Caco-2 (cell line): Measurements from ENCODE around the gene OR2T35. TPM values are rescaled to one million over a fixed set of nuclear protein-coding genes. Genes with fewer than 3 reads are reported as not detected.
"Not testable (repeated sequence)": the region's sequence is repeated elsewhere in the genome, so short reads cannot be mapped to it uniquely, and the experiment has no call there.

Source experiments
- BruUV-seq: library from RNA; stranded (reverse); fragments of 400-500 nt; replicated peaks from 2 replicates; lab custom pipeline; 2021; lab: Mats Ljungman, UMichigan
- CTCF ChIA-PET: fragments of 300-600 bp; sonication (Branson Sonifier 250); formaldehyde crosslinking; loops from one replicate; lab custom pipeline; 2022; ENCODE audit warnings: antibody characterized with exemption; lab: Charles Lee
- POLR2A ChIA-PET: fragments of 300-600 bp; sonication (Branson Sonifier 250); formaldehyde crosslinking; loops from one replicate; lab custom pipeline; 2022; ENCODE audit warnings: antibody characterized with exemption; lab: Charles Lee
- DNase-seq, 2 experiments: peaks; one replicate each; pipeline versions ENCODE4 v3.0.0 to v3.0.0-alpha.2; 2020 to 2022
- H3K27me3 ChIP-seq: replicated peaks from 2 replicates; pipeline ENCODE4 v1.6.0; 2011; ENCODE audit warnings: low read length; ENCODE audit not compliant: control insufficient read depth, insufficient read depth
- H3K36me3 ChIP-seq: 2 replicates; pipeline ENCODE4 v1.5.1; 2011; ENCODE audit warnings: low read length; ENCODE audit not compliant: control insufficient read depth, insufficient read depth
- H3K4me1 ChIP-seq: fragments of 250-450 bp; sonication (Bioruptor Pico); 2 replicates; pipeline ENCODE4 v1.5.1; 2020; ENCODE audit warnings: mild to moderate bottlenecking
- H3K4me3 ChIP-seq: 2 replicates; pipeline ENCODE4 v1.5.1; 2011; ENCODE audit warnings: low read depth, mild to moderate bottlenecking, control low read depth, low read length
- H3K9me3 ChIP-seq: fragments of 250-450 bp; sonication (Bioruptor Pico); 2 replicates; pipeline ENCODE4 v1.5.1; 2020; ENCODE audit warnings: mild to moderate bottlenecking, moderate library complexity
- H3K27ac Mint-ChIP-seq: one replicate; pipeline ENCODE4 v1.8.0; 2022; ENCODE audit warnings: mixed read lengths; ENCODE audit not compliant: unreplicated experiment
- H3K27me3 Mint-ChIP-seq: one replicate; pipeline ENCODE4 v1.8.0; 2022; ENCODE audit warnings: mixed read lengths; ENCODE audit not compliant: insufficient read depth, unreplicated experiment
- H3K36me3 Mint-ChIP-seq: one replicate; pipeline ENCODE4 v1.8.0; 2022; ENCODE audit warnings: mild to moderate bottlenecking, mixed read lengths; ENCODE audit not compliant: insufficient read depth, unreplicated experiment
- H3K4me1 Mint-ChIP-seq: one replicate; pipeline ENCODE4 v1.8.0; 2022; ENCODE audit warnings: low read depth, mixed read lengths; ENCODE audit not compliant: unreplicated experiment
- H3K4me3 Mint-ChIP-seq: one replicate; pipeline ENCODE4 v1.8.0; 2022; ENCODE audit warnings: mild to moderate bottlenecking, moderate library complexity, mixed read lengths; ENCODE audit not compliant: unreplicated experiment
- H3K9me3 Mint-ChIP-seq: one replicate; pipeline ENCODE4 v1.8.0; 2022; ENCODE audit warnings: mixed read lengths; ENCODE audit not compliant: unreplicated experiment
- CTCF ChIP-seq, 2 experiments: fragments of 200-600 bp in 1 of 2; IDR thresholded peaks; 1 replicate in 1 of 2; 2 replicates in 1 of 2; pipeline versions ENCODE4 v1.5.1 to v1.8.0; 2011 to 2022; ENCODE audit warnings: antibody characterized with exemption in 1 of 2, control low read depth in 1 of 2, inconsistent platforms in 1 of 2, low read depth in 1 of 2, low read length in 1 of 2, mild to moderate bottlenecking in 1 of 2, moderate library complexity in 1 of 2; ENCODE audit not compliant: insufficient read depth in 1 of 2, severe bottlenecking in 1 of 2, unreplicated experiment in 1 of 2
- intact Hi-C: fragments of 100-400 bp; cut with micrococcal nuclease; formaldehyde crosslinking; loops from one replicate; pipeline ENCODE4 v1.10.0; 2022; ENCODE audit not compliant: unreplicated experiment
- total RNA-seq: library from RNA; stranded (reverse); gene quantifications from 2 replicates; pipeline ENCODE4 v1.2.3, GENCODE V29; 2022

OR2T35 gene
- total RNA-seq, 1 experiment from 2014 or later, result not detected

GRCh38 chr1:248634991-248635390, 10.1 kb downstream of the OR2T35 start, which contains the start of gene OR2T11:
Gene OR2T11 (minus strand): TSS chr1:248635091. CDS start chr1:248627128, 7,963 bp downstream.
- H3K4me3 ChIP-seq, H3K4me3 Mint-ChIP-seq, H3K4me1 ChIP-seq, H3K27me3 ChIP-seq, H3K4me1 Mint-ChIP-seq, H3K36me3 ChIP-seq, intact Hi-C loops, H3K27ac Mint-ChIP-seq, H3K9me3 Mint-ChIP-seq, H3K27me3 Mint-ChIP-seq, DNase-seq, POLR2A ChIA-PET, H3K9me3 ChIP-seq, CTCF ChIA-PET, H3K36me3 Mint-ChIP-seq, BruUV-seq: not testable (repeated sequence)

GRCh38 chr1:248631354-248632008, 13.6 kb downstream of the OR2T35 start:
- intact Hi-C loops, result no loop called here
- H3K4me1 Mint-ChIP-seq, result no peaks in the 10 kb centered on the region
- H3K9me3 ChIP-seq, result no peaks in the 10 kb centered on the region
- no peak overlapping the region for H3K4me3 Mint-ChIP-seq
- no peak for TF ChIP-seq CTCF (IDR thresholded peaks at IDR 0.05; ENCODE audit: insufficient read depth in 1 of 2, low read depth in 1 of 2, low read length in 1 of 2, severe bottlenecking in 1 of 2, unreplicated experiment in 1 of 2)
- no peaks in the 10 kb centered on the region for H3K36me3 ChIP-seq
- POLR2A ChIA-PET, result no interaction called here
- no peaks in the 10 kb centered on the region for H3K27me3 Mint-ChIP-seq
- no peak for DNase-seq
- no peaks in the 10 kb centered on the region for H3K9me3 Mint-ChIP-seq
- CTCF ChIA-PET, result no interaction called here
- no peaks in the 10 kb centered on the region for H3K27me3 ChIP-seq
- BruUV-seq, result no TSS peak
- H3K27ac Mint-ChIP-seq, result no peak overlapping the region
- no peaks in the 10 kb centered on the region for H3K4me1 ChIP-seq
- no peak overlapping the region for H3K4me3 ChIP-seq
- H3K36me3 Mint-ChIP-seq, result no peaks in the 10 kb centered on the region

GRCh38 chr1:248630551-248630950, 14.5 kb downstream of the OR2T35 start:
- H3K9me3 Mint-ChIP-seq, result no peaks in the 10 kb centered on the region
- Histone ChIP-seq H3K4me3 (no peak overlapping the region), H3K27me3 (no peaks in the 10 kb centered on the region), H3K4me1 (no peaks in the 10 kb centered on the region), H3K9me3 (no peaks in the 10 kb centered on the region), H3K36me3 (no peaks in the 10 kb centered on the region)
- no peaks in the 10 kb centered on the region for H3K27me3 Mint-ChIP-seq
- no peaks in the 10 kb centered on the region for H3K36me3 Mint-ChIP-seq
- no peak overlapping the region for H3K4me3 Mint-ChIP-seq
- ChIA-PET CTCF (no interaction called here), POLR2A (no interaction called here)
- no peak overlapping the region for H3K27ac Mint-ChIP-seq
- no peak for TF ChIP-seq CTCF (IDR thresholded peaks at IDR 0.05; ENCODE audit: insufficient read depth in 1 of 2, low read depth in 1 of 2, low read length in 1 of 2, severe bottlenecking in 1 of 2, unreplicated experiment in 1 of 2)
- BruUV-seq, result no TSS peak
- no peak for DNase-seq
- H3K4me1 Mint-ChIP-seq, result no peaks in the 10 kb centered on the region
- intact Hi-C loops, result no loop called here
